T-helper 1 cell treated with Interleukin-12 subunit alpha and Interleukin-12 subunit beta and Interleukin-4 antibody, amounts not matched to agents 30 μg/mL and 1 μg/mL, for 36 hours (primary cell): Measurements from ENCODE around the gene MAF.

ENCODE experiments used
- H3K27ac Mint-ChIP-seq: one replicate; pipeline ENCODE4 v1.8.0; 2021; ENCODE audit warnings: mild to moderate bottlenecking, mixed read lengths
- H3K27me3 Mint-ChIP-seq: one replicate; pipeline ENCODE4 v1.8.0; 2021; ENCODE audit warnings: low read depth, mixed read lengths
- H3K36me3 Mint-ChIP-seq: one replicate; pipeline ENCODE4 v1.8.0; 2021; ENCODE audit warnings: low read depth, mixed read lengths
- H3K4me1 Mint-ChIP-seq: one replicate; pipeline ENCODE4 v1.8.0; 2021; ENCODE audit warnings: low read depth, mixed read lengths
- H3K4me3 Mint-ChIP-seq: one replicate; pipeline ENCODE4 v1.8.0; 2021; ENCODE audit warnings: mild to moderate bottlenecking, moderate library complexity, mixed read lengths
- H3K9me3 Mint-ChIP-seq: one replicate; pipeline ENCODE4 v1.8.0; 2021; ENCODE audit warnings: mixed read lengths

The MAF gene

DNA sequence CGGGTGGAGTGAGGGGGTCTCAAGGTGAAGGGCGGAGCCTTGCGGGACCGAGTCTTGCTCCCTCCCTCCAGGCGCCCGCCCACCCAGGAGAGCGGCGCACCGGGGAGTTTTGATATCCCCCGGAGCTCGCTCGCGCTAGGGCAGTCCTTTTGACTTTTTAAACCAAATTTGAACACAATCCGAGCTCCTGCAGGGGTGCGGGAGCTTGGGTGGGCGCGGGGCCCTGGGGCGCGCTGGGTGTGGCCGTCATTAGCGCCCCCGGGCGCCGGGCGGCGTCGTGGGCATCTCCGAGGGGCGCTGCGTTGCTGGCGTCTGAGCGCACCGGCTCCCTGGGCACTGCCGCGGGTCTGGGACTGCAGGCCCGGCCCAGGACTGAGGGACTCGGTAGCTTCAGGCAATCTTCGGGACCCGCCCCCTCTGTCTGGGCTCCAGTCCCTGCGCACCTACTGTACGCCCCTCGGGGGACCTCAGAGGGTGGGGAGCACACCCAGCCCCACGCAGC is 10.9 kb downstream of the MAF start:
- Mint-ChIP-seq H3K36me3 (peaks cover 17% of the 10 kb centered on the region), H3K9me3 (no peaks in the 10 kb centered on the region), H3K27ac (no peak overlapping the region), H3K4me1 (peaks cover 12% of the 10 kb centered on the region), H3K27me3 (peaks cover 49% of the 10 kb centered on the region), H3K4me3 (no peak overlapping the region)

DNA sequence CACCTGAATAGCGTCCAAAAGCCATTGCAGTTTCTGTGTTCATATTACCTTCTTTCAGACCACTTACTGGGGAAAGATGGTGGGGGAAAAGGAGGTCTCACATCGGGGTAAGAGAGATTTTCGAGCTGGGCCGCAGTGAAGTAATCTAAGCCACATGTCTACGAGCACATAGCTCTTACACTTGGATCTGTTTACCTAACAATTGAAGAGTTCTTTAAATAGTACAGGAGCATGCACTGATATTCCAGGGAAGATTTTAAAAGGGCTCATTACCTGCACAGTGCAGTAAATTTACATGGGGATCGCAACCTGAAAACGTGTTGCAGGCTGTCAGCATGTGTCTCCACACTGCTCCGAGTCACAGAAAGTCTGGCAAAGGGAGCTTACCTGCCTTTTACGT is 12.6 kb downstream of the MAF start:
- peaks cover 2% of the 10 kb centered on the region for H3K4me1 Mint-ChIP-seq
- peaks cover 5% of the 10 kb centered on the region for H3K36me3 Mint-ChIP-seq
- no peak overlapping the region for H3K27ac Mint-ChIP-seq
- H3K4me3 Mint-ChIP-seq, result no peak overlapping the region
- peaks cover 64% of the 10 kb centered on the region for H3K27me3 Mint-ChIP-seq
- no peaks in the 10 kb centered on the region for H3K9me3 Mint-ChIP-seq

DNA sequence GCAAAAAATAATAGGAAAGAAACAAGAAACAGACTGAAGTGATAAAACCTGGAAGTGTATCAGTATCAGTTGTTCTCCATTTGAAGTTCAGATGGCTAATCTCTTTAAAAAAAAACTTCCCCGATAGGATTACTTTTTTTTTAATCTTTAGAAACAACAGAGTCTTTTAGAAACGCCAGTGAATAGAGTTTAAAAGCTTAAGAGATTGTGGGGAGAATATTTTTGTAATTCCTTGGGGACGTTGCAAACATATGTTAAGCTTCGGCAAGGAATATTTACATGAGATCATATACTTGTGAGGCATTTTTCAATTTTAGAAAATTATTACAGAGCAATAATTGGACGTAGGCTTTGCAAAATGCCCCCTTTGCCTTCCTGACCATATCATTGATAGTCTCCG is 13.2 kb downstream of the MAF start:
- Mint-ChIP-seq H3K36me3 (peaks cover 3% of the 10 kb centered on the region), H3K27me3 (peaks cover 66% of the 10 kb centered on the region), H3K4me1 (peaks cover 1% of the 10 kb centered on the region), H3K9me3 (no peaks in the 10 kb centered on the region), H3K4me3 (no peak overlapping the region), H3K27ac (no peak overlapping the region)

DNA sequence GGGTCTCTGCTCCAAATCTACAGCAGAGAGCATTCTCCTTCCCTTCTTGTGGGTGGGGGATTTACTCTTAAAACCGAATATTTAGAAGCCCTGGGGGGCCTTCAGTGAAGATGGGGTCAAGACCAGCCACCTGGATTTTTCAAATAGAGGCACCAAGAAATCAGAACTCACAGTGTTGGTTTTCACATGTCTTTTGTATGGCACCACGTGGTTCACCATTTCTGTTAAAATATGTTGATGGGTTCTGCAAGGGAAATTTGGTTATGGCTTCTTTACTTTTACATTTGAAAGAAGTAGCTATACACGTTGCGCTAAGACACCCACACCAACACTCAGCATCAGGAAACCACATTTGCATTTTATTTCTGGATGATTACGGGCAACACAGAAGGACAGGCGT is 17.7 kb downstream of the MAF start:
- no peaks in the 10 kb centered on the region for H3K9me3 Mint-ChIP-seq
- H3K36me3 Mint-ChIP-seq, result no peaks in the 10 kb centered on the region
- H3K27ac Mint-ChIP-seq, result no peak overlapping the region
- no peaks in the 10 kb centered on the region for H3K4me1 Mint-ChIP-seq
- peaks cover 66% of the 10 kb centered on the region for H3K27me3 Mint-ChIP-seq
- no peak overlapping the region for H3K4me3 Mint-ChIP-seq

DNA sequence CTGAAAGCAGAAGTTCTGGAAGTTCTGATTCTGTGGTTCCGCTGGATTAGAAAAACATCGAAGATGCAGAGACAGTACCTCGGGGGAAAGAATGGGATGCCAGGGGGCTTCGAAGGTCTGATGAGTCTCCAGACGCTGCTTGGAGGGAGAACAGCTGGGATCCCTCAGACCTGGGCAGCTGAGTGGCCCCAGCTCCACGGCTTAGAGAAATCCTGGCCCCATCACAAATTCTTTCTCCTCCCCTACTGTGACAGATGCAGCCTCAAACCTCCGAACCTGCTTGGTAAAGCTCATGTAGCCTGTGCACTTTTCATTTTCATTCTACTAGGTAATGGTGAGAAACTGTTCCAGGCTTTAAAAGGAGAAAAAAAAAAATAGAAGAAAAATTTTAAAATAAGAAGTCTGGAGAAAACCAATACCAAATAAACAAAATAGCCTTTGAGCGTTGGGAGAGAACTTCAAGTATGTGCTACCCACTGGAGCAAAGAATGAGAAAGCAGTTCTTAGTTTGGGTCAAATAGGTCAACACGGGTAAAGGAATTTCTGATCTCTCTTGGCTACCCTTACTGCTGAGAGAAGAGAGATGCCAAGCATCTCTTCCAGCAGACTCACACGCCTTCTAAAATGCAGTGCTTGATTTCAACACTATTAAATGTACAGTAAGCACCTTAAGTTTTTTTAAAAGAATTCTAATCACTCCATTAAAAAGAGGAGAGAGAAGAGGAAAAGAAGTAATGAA is 19.9 kb downstream of the MAF start:
- Mint-ChIP-seq H3K27ac (no peak overlapping the region), H3K4me1 (no peaks in the 10 kb centered on the region), H3K4me3 (no peak overlapping the region), H3K36me3 (no peaks in the 10 kb centered on the region), H3K27me3 (peaks cover 67% of the 10 kb centered on the region), H3K9me3 (no peaks in the 10 kb centered on the region)

DNA sequence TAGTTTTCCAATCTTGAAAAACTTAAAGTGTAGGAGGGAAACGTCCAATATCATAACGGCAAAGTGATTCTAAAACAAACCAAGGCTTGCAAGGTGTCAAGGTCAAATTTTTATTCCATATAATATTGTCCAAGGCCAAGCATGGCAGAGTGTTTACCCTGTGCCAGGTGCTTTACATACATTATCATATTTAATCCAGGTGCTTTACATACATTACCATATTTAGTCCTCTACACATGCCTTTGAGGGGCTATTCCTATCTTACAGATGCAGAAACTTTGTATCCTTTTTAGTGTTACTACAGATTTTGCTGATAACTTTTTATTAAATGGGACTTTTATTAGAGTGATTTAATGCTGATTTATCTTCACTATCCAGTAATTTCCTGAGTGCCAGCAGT is 23.9 kb downstream of the MAF start:
- H3K27me3 Mint-ChIP-seq, result peaks cover 70% of the 10 kb centered on the region

DNA sequence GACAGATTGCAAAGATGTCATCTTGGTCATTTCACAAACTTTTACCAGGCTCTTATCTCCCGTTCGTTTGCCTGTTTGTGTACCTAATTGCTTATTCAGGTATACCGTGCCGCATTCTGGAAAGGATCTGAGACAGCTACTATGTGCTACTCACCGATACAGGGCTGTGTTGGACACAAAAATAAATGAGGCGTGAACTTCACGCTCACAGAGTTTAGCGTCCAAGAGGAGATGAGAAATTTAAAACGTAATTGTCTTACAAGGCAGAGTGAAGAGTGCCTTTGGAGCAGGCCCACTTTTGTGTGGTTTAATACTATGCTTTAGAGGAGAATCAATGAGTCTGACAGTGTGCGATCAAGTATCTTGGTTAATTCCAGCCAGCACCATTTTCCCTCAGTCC is 26.7 kb downstream of the MAF start:
- H3K9me3 Mint-ChIP-seq, result no peaks in the 10 kb centered on the region
- H3K27me3 Mint-ChIP-seq, result peaks cover 62% of the 10 kb centered on the region
- peaks cover 4% of the 10 kb centered on the region for H3K4me1 Mint-ChIP-seq
- no peak overlapping the region for H3K27ac Mint-ChIP-seq
- H3K4me3 Mint-ChIP-seq, result no peak overlapping the region
- no peaks in the 10 kb centered on the region for H3K36me3 Mint-ChIP-seq

More for the DNA sequence above, 23.9 kb downstream of the MAF start:
- H3K27ac Mint-ChIP-seq, result no peak overlapping the region
- H3K4me3 Mint-ChIP-seq, result no peak overlapping the region
- H3K4me1 Mint-ChIP-seq, result no peaks in the 10 kb centered on the region
- no peaks in the 10 kb centered on the region for H3K36me3 Mint-ChIP-seq
- H3K9me3 Mint-ChIP-seq, result no peaks in the 10 kb centered on the region

DNA sequence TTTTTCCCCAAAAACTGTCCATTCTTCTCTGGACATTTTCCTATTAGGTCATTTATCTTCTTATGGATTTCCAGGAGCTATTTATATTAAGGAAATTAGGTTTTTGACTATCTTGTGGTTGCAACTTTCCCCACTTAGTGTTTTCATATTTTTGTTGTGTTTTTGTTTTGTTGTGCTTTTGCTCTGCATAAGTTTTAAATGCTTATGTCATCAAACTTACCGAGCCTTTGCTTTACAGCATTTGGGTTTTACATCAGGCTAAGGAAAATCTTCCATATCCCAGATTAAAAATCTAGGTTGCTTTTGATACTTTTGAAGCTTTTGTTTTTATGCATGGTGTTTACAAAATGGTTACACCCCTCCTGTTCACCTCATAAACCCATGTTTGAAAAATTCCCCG is 27.5 kb downstream of the MAF start:
- H3K4me3 Mint-ChIP-seq, result no peak overlapping the region

DNA sequence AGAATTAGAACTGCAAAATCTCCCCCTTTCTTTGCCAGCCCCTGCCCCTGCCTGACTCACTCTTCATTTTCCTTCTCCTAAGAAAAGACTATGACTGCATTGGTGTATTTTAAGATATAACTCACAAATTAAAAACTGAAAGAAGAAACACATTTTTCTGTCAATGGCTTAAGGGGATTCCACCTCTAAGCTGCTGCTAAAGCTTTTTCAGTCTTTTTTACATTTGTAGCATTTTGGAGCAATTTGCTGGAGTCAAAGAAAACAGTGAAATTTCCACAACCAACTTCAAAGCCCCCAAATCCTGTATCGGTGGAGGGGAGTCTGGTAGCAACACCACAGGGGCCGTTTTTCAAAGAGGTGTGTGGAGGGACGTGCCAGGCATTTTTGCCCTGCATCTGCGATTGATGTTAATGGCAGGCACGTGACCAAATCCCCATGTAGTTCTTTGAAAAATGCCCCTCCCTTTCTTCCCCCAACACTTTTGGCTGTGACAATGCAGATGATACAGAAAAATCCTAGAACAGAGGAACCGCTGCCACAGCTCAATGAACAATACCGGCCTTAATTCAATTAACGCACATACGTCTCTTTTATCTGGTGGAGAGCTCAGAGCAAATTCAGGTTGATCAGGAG is 28.5 kb downstream of the MAF start:
- H3K27me3 Mint-ChIP-seq, result peaks cover 54% of the 10 kb centered on the region
- H3K27ac Mint-ChIP-seq, result no peak overlapping the region
- no peaks in the 10 kb centered on the region for H3K36me3 Mint-ChIP-seq
- peaks cover 4% of the 10 kb centered on the region for H3K4me1 Mint-ChIP-seq
- H3K9me3 Mint-ChIP-seq, result no peaks in the 10 kb centered on the region
- H3K4me3 Mint-ChIP-seq, result no peak overlapping the region

More for the DNA sequence above, 27.5 kb downstream of the MAF start:
- Mint-ChIP-seq H3K36me3 (no peaks in the 10 kb centered on the region), H3K9me3 (no peaks in the 10 kb centered on the region), H3K4me1 (peaks cover 4% of the 10 kb centered on the region), H3K27ac (no peak overlapping the region), H3K27me3 (peaks cover 59% of the 10 kb centered on the region)

DNA sequence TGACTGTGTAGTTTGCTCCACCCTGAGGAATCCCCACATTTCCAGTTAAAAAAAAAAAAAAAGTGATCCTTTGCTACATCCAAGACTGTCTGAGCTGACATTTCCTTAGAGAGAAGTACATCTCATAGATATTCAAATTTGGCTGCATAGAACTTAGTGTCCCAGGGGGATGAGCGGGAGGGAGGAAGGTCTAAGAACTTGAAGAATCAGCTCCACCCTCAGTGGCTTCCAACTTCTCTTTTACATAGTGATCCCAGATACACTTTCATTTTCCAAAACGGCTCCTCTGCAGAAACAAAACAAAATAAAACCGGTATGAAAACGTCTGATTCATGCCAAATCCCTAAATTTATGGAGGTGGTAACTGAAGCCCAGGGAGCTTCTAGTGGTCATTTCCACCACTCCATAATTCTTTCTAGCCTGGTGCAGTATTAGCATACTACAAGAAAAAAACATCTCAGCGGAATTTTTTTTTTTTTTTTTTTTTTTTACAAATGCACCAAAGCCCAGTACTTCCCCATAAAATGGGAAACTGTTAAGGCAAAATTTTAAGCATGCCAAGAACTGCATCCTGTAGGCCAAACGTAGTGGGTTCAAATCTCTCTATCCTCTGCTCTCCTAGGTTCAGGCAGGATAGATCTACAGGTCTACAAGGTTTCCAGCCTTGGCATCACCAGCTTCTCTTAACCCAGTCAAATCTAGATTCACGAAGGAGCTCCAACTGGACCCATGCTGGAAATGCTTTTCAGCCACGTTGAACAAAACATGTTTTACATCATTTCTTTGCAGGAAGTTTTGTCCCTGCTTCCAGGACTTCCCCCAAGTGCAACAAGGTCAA is 29.3 kb downstream of the MAF start:
- Mint-ChIP-seq H3K27ac (no peak overlapping the region), H3K4me1 (peaks cover 4% of the 10 kb centered on the region), H3K4me3 (no peak overlapping the region), H3K36me3 (no peaks in the 10 kb centered on the region), H3K27me3 (peaks cover 46% of the 10 kb centered on the region), H3K9me3 (no peaks in the 10 kb centered on the region)

DNA sequence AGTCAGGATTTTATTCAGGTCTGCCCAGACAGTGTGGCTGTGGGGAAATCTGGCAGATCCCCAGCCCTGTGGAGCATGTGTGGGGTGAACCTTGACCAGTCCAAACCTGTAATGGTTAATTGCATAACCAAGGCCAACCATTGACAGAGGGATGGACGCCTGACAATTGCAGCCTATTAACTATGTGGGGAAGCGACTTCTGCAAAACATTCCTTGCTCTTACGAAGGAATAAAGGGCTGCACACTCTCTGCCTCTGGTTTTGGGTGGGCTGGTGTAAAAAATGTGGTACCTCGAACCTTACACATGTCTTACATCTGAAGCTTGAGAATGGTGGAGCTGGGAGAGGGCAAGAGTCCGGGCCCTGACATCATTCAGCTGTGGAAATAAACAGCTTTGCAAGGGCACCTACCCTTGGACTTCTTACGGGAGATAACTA is 35.8 kb downstream of the MAF start:
- Mint-ChIP-seq H3K4me1 (no peaks in the 10 kb centered on the region), H3K4me3 (no peak overlapping the region), H3K9me3 (no peaks in the 10 kb centered on the region), H3K36me3 (no peaks in the 10 kb centered on the region), H3K27me3 (peaks cover 11% of the 10 kb centered on the region), H3K27ac (no peak overlapping the region)

DNA sequence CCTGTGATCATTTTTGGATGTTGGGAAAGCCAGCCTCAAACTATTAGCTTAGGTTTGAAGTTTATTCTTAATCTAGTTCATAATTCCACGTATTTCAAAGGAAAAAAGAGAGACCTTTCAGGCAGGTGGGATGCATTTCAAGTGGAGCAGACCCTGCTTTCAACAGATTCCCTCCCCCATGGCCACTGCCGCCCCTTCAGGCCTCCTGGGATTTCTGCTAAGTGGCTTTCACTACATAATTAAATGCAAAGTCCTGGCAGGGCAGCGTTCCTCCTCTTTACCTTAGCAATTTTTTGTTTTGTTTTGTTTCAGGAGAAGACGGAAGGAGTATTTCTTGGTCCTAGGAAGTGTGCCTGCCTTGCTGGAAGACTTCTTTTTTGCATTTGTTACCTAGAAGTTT is 36.6 kb downstream of the MAF start:
- no peak overlapping the region for H3K4me3 Mint-ChIP-seq

DNA sequence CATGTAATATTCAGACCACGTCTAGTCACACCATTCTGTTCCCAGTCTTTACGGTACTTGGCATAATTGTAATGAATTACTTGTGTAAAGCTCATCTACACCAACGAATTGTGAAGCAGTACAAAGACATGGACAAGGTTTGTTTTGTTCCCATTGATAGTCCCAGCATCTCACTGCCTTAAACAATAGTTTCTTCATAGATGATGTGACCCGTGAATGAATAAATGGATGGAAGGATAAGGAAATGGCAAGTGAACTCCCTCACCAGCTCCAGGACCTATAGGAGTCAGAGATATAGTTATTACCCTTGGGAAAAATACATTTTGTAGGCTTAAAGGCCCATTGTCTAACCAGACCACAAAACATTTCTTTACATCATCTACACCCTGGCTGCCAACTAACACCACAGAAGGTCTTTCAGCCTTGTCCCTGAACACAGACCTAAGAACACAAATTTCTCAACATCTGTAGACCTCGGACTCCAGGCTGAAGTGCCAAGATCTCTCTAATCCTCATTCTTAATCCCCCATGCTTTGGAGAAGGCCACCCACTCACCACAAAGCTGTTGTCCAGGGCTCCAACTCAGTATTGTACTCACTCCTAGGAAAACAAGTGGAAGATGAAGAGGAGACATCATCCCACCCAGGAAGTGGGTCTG is 38.2 kb downstream of the MAF start:
- no peaks in the 10 kb centered on the region for H3K9me3 Mint-ChIP-seq
- H3K27me3 Mint-ChIP-seq, result peaks cover 27% of the 10 kb centered on the region
- H3K27ac Mint-ChIP-seq, result no peak overlapping the region
- no peaks in the 10 kb centered on the region for H3K4me1 Mint-ChIP-seq
- H3K4me3 Mint-ChIP-seq, result no peak overlapping the region
- no peaks in the 10 kb centered on the region for H3K36me3 Mint-ChIP-seq

More for the DNA sequence above, 36.6 kb downstream of the MAF start:
- Mint-ChIP-seq H3K4me1 (no peaks in the 10 kb centered on the region), H3K27ac (no peak overlapping the region), H3K36me3 (no peaks in the 10 kb centered on the region), H3K9me3 (no peaks in the 10 kb centered on the region), H3K27me3 (peaks cover 15% of the 10 kb centered on the region)

DNA sequence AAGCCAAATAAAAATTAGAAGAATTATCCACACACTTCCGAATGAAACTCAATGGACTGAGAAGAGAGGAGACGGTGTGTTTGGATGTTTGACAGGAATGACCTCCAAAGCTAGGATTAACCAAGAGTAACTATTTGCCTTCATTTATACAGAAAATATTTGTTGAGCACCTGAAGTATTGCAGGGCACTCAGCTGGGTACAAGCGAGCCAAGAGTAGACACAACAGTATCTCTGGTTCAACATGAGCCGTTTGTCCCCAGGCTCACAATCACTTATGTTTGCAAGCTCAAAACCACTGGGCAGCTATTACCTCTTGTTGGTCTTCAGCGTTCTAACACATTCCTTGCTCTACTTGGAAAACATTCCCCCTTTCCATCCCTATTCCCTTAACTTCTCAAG is 38.8 kb downstream of the MAF start:
- Mint-ChIP-seq H3K9me3 (no peaks in the 10 kb centered on the region), H3K4me1 (no peaks in the 10 kb centered on the region), H3K36me3 (no peaks in the 10 kb centered on the region), H3K27ac (no peak overlapping the region), H3K27me3 (peaks cover 27% of the 10 kb centered on the region), H3K4me3 (no peak overlapping the region)
